Lung microvascular endothelial cell (primary cell): ENCODE data around the gene LHX5. TPM values are rescaled to one million over a fixed set of nuclear protein-coding genes. Genes with fewer than 3 reads are reported as not detected.
"Not testable (repeated sequence)": the region's sequence is repeated elsewhere in the genome, so short reads cannot be mapped to it uniquely, and the experiment has no call there.

ENCODE experiments used
- DNase-seq, 2 donors: peaks; one replicate each; pipeline versions ENCODE4 v3.0.0 to v3.0.0-alpha.2; 2010; ENCODE audit warnings: low read depth in 2 of 2
- total RNA-seq: library from RNA; depleted of rRNA; stranded (reverse); fragments of >200 nt; gene quantifications from 2 replicates; pipeline ENCODE4 v1.2.1, GENCODE V29; 2014

LHX5 gene
- total RNA-seq: not detected in 2 replicates

- DNase-seq: no peak
Measured at GRCh38 chr12:113471619-113472171, at the start of gene LHX5. LHX5 (minus strand) TSS chr12:113471871; CDS start chr12:113471498, 373 bp downstream.

- no peak for DNase-seq
Measured at GRCh38 chr12:113519464-113520307, 48.0 kb upstream of the LHX5 start.

- DNase-seq: no peak
Measured at GRCh38 chr12:113515082-113515856, 43.6 kb upstream of the LHX5 start.

- DNase-seq: no peak
Measured at GRCh38 chr12:113514602-113515001, 42.9 kb upstream of the LHX5 start.

GRCh38 chr12:113512568-113512967, 40.9 kb upstream of the LHX5 start:
- no peak for DNase-seq

- DNase-seq: no peak
Measured at GRCh38 chr12:113506867-113507266, 35.2 kb upstream of the LHX5 start.

GRCh38 chr12:113505941-113506340, 34.3 kb upstream of the LHX5 start:
- no peak for DNase-seq

- no peak for DNase-seq
Measured at GRCh38 chr12:113504917-113505316, 33.2 kb upstream of the LHX5 start.

GRCh38 chr12:113500782-113501311, 29.2 kb upstream of the LHX5 start:
- DNase-seq: no peak

- DNase-seq: no peak
Measured at GRCh38 chr12:113500306-113500675, 28.6 kb upstream of the LHX5 start.

GRCh38 chr12:113498490-113498889, 26.8 kb upstream of the LHX5 start:
- no peak for DNase-seq

GRCh38 chr12:113497693-113498092, 26.0 kb upstream of the LHX5 start:
- DNase-seq: no peak

- DNase-seq: not testable (repeated sequence)
Measured at GRCh38 chr12:113495941-113496340, 24.3 kb upstream of the LHX5 start.

GRCh38 chr12:113488322-113488721, 16.7 kb upstream of the LHX5 start:
- no peak for DNase-seq

GRCh38 chr12:113486722-113487121, 15.1 kb upstream of the LHX5 start:
- DNase-seq: no peak

- no peak for DNase-seq
Measured at GRCh38 chr12:113485330-113485729, 13.7 kb upstream of the LHX5 start.

- no peak for DNase-seq
Measured at GRCh38 chr12:113482334-113482733, 10.7 kb upstream of the LHX5 start.

GRCh38 chr12:113480336-113480971, 8.8 kb upstream of the LHX5 start:
- no peak for DNase-seq

GRCh38 chr12:113479590-113480335, 8.1 kb upstream of the LHX5 start:
- DNase-seq: peak; percentile 54 to 55

GRCh38 chr12:113479216-113479589, 7.5 kb upstream of the LHX5 start:
- no peak for DNase-seq
